K562 (cell line): ENCODE results near the gene SYMPK. TPM values are rescaled to one million over a fixed set of nuclear protein-coding genes. Genes with fewer than 3 reads are reported as not detected.

Experiments used
- BRD4 ChIP-seq: fragments of 200-600 bp; sonication (generic); IDR thresholded peaks from 2 replicates; pipeline ENCODE4 v1.6.1; 2017; ENCODE audit warnings: inconsistent platforms
- ETV5 ChIP-seq: sonication (generic); formaldehyde crosslinking; IDR thresholded peaks from 2 replicates; pipeline ENCODE4 v1.4.0; 2020; ENCODE audit warnings: low read depth, mild to moderate bottlenecking, missing genetic modification reagents
- FOXP4 ChIP-seq: sonication (generic); formaldehyde crosslinking; IDR thresholded peaks from 2 replicates; pipeline ENCODE4 v1.8.0; 2022; ENCODE audit warnings: mild to moderate bottlenecking, missing genetic modification reagents, borderline replicate concordance
- MIER1 ChIP-seq: fragments of 450-650 bp; IDR thresholded peaks from 2 replicates; pipeline ENCODE4 v1.6.1; 2016; ENCODE audit warnings: antibody characterized with exemption, mild to moderate bottlenecking, low read depth
- RNF2 ChIP-seq: sonication (generic); IDR thresholded peaks from 2 replicates; pipeline ENCODE4 v1.6.1; 2016
- SLC30A9 ChIP-seq: fragments of 250-450 bp; sonication (Bioruptor Pico); IDR thresholded peaks from 2 replicates; pipeline ENCODE4 v1.8.0; 2022; ENCODE audit warnings: mild to moderate bottlenecking, moderate library complexity
- SMAD1 ChIP-seq: fragments of 150-350 bp; IDR thresholded peaks from 2 replicates; pipeline ENCODE4 v1.6.1; 2014; ENCODE audit warnings: low read length, low read depth; ENCODE audit not compliant: partially characterized antibody
- SMARCC2 ChIP-seq: fragments of 450-650 bp; IDR thresholded peaks from 2 replicates; pipeline ENCODE4 v1.6.1; 2017; ENCODE audit warnings: antibody characterized with exemption, moderate library complexity, mild to moderate bottlenecking, low read depth
- SPI1 ChIP-seq: IDR thresholded peaks from 2 replicates; pipeline ENCODE4 v1.6.1; 2011; ENCODE audit warnings: low read depth, low read length, control low read depth, borderline replicate concordance
- TARDBP ChIP-seq: fragments of 450-650 bp; IDR thresholded peaks from 2 replicates; pipeline ENCODE4 v1.6.1; 2016
- TCFL5 ChIP-seq: fragments of 250-450 bp; sonication (Bioruptor Pico); conservative IDR thresholded peaks from 2 replicates; pipeline ENCODE4 v1.6.1; 2021; ENCODE audit warnings: mild to moderate bottlenecking, moderate library complexity, matching md5 sums
- ZNF184 ChIP-seq: sonication (generic); formaldehyde crosslinking; IDR thresholded peaks from 2 replicates; pipeline ENCODE4 v1.5.0; 2020; ENCODE audit warnings: missing genetic modification reagents
- ZNF3 ChIP-seq: fragments of 250-450 bp; sonication (Bioruptor Pico); IDR thresholded peaks from 2 replicates; pipeline ENCODE4 v1.5.0; 2021; ENCODE audit warnings: mild to moderate bottlenecking, moderate library complexity
- ZNF384 ChIP-seq: IDR thresholded peaks from 2 replicates; pipeline ENCODE4 v1.6.1; 2012; ENCODE audit warnings: low read depth, low read length, improper control_type of control experiment
- ZNF717 ChIP-seq: fragments of 250-450 bp; sonication (Bioruptor Pico); IDR thresholded peaks from 2 replicates; pipeline ENCODE4 v1.5.0; 2021
- ZNF764 ChIP-seq: fragments of 250-450 bp; sonication (Bioruptor Pico); IDR thresholded peaks from 2 replicates; pipeline ENCODE4 v1.4.0; 2020; ENCODE audit warnings: low read depth, mild to moderate bottlenecking, moderate library complexity
- polyA plus RNA-seq, 8 experiments: library from polyadenylated mRNA; depleted of rRNA in 4 of 8; stranded (reverse) in 5 of 8; unstranded in 3 of 8; fragments of >200 nt; fragmentation: Nextera tagmentation in 2 of 8; fragmentation: Illumina TruSeq in 1 of 8; extraction: Ambion mirVana in 2 of 8; extraction: Trizol in 1 of 8; gene quantifications; 2 replicates each; pipeline versions ENCODE4 v1.2.1 to v1.2.3, GENCODE V29; 2011 to 2014; ENCODE audit warnings: inconsistent platforms in 1 of 8, missing spikeins in 1 of 8
- total RNA-seq, 7 experiments: library from RNA; depleted of rRNA in 6 of 7; stranded (reverse); fragments of >200 nt in 6 of 7; fragmentation: Illumina TruSeq in 2 of 7; extraction: Trizol in 2 of 7; gene quantifications; 2 replicates each; pipeline versions ENCODE4 v1.2.1 to v1.2.3, GENCODE V29; 2011 to 2021; ENCODE audit warnings: low replicate concordance in 1 of 7
- TF ChIP-seq, protein P1 (sequence below), 2 experiments: fragments of 450-650 bp; IDR thresholded peaks; 2 replicates each; pipeline ENCODE4 v1.6.1; 2016; ENCODE audit warnings: mild to moderate bottlenecking in 2 of 2, borderline replicate concordance in 1 of 2, low read depth in 1 of 2, moderate library complexity in 1 of 2
- TF ChIP-seq, protein P2 (sequence below): fragments of 250-450 bp; sonication (Bioruptor Pico); IDR thresholded peaks from 2 replicates; pipeline ENCODE4 v1.8.0; 2021; ENCODE audit warnings: moderate library complexity, mild to moderate bottlenecking, inconsistent platforms

Gene SYMPK
- total and polyA plus RNA-seq, 9 of the 15 experiments (the other 6 are each of a cell fraction or from before 2014, with no cell fraction given) = 0.73 to 95.5 (median 58.4) TPM

DNA sequence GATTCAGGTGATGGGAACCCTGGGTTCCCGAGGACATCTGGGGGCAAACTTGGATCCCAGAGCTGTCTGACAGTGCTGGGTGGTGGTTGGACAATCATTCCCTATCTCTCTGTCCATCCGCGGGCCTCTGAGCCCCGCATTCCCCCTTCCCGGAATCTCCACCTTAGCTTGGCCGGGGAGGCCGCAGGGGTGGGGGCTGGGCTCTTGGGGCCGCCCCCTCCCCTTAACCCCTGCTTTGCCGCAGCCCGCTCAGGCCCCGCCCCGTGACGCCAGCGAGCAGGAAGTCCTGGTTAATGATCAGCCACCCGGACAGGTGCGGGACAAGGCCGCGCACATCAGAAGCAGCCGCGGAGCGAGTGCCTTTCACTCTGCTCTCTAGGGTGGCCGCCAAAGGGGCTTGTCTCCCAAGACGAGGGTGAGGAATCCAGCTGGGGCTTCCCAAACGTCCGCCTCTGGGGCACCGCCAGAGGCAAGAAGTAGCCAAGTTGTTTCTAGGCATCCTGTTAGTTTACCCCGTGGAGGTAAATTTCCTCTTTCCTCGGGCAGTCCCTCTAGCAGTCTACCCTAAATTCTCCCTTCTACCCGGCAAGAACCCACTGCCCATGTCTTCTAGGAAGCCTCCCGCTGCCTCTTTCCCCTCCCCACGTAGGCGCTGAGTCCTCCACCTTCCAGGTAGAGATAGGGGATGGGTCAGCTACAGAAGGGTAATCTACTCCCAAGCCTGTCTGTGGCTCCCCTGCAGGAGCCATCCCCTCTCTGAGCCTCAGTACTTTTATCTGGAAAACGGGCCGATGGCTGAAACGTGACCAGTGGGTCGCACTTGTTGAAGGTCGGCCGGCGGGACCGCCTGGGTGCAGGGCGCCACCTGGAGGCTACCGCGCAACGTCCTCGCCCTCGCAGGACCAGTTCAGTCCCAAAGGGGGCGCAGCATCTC lies 20.0 kb upstream of the SYMPK start (continued):
- TF ChIP-seq, protein P1, sequence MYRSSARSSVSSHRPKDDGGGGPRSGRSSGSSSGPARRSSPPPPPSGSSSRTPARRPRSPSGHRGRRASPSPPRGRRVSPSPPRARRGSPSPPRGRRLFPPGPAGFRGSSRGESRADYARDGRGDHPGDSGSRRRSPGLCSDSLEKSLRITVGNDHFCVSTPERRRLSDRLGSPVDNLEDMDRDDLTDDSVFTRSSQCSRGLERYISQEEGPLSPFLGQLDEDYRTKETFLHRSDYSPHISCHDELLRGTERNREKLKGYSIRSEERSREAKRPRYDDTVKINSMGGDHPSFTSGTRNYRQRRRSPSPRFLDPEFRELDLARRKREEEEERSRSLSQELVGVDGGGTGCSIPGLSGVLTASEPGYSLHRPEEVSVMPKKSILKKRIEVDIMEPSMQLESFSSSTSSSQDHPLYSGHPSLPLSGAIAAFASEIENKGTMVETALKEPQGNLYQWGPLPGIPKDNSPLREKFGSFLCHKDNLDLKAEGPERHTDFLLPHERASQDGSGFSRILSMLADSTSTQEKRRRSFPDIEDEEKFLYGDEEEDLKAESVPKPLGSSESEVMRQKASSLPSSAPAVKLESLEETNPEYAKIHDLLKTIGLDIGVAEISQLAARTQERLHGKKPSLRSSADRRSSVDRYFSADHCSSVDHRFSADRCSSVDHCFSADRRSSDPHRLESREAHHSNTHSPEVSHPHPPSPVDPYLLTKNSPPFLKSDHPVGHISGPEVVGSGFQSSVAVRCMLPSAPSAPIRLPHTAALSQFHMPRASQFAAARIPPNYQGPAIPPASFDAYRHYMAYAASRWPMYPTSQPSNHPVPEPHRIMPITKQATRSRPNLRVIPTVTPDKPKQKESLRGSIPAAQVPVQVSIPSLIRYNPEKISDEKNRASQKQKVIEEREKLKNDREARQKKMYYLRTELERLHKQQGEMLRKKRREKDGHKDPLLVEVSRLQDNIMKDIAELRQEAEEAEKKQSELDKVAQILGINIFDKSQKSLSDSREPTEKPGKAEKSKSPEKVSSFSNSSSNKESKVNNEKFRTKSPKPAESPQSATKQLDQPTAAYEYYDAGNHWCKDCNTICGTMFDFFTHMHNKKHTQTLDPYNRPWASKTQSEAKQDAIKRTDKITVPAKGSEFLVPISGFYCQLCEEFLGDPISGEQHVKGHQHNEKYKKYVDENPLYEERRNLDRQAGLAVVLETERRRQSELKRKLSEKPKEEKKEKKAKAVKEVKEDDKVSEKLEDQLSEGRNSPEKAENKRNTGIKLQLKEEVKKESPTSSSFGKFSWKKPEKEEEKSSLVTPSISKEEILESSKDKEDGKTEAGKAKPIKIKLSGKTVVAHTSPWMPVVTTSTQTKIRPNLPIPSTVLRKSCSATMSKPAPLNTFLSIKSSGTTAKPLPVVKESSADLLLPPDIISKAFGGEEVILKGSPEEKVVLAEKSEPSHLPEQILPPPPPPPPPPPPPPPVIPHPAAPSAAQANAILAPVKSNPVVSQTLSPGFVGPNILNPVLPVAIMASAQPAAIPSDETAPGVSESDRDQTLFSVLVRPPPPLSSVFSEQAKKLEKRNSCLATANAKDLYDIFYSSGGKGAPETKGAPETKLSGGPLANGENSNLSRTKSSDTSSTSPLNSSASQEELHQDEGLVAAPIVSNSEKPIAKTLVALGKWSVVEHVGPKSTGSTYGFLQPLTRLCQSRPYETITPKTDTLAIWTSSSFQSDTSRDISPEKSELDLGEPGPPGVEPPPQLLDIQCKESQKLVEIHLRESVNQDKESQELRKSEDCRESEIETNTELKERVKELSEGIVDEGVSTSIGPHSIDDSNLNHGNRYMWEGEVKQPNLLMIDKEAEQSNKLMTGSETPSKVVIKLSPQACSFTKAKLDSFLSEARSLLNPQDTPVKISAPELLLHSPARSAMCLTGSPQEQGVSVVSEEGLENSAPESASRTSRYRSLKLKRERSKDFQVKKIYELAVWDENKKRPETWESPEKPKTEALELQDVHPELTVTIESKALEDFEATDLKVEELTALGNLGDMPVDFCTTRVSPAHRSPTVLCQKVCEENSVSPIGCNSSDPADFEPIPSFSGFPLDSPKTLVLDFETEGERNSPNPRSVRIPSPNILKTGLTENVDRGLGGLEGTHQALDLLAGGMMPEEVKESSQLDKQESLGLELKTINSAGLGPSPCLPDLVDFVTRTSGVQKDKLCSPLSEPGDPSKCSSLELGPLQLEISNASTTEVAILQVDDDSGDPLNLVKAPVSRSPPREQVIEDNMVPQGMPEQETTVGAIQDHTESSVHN (IDR thresholded peaks at IDR 0.05; ENCODE audit: borderline replicate concordance in 1 of 2, low read depth in 1 of 2) = no peak
- TF ChIP-seq SMAD1 = peak; percentile 33
- 0 out of 2 replicates have a peak, but pooled peaks have one; percentile 25 for TF ChIP-seq SMARCC2
- no peak for TF ChIP-seq ZNF717 (CRISPR knock-in tag)
- no peak; the same call in 1 of the 2 replicates for TF ChIP-seq BRD4
- no peak for TF ChIP-seq SLC30A9 (CRISPR knock-in tag)
- no peak for TF ChIP-seq ZNF3 (CRISPR knock-in tag)
- 0 out of 2 replicates have a peak, but pooled peaks have one; percentile 60 for TF ChIP-seq FOXP4 (CRISPR knock-in tag)
- TF ChIP-seq TARDBP = peak; percentile 77; the same call in 1 of the 2 replicates
- TF ChIP-seq, protein P2, sequence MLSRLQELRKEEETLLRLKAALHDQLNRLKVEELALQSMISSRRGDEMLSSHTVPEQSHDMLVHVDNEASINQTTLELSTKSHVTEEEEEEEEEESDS (CRISPR knock-in tag) = no peak
- TF ChIP-seq ZNF384 = peak; percentile 98
- no peak for TF ChIP-seq ZNF184
- no peak for TF ChIP-seq TCFL5 (CRISPR knock-in tag)
- TF ChIP-seq RNF2 = no peak
- TF ChIP-seq ETV5 (CRISPR knock-in tag) = peak; percentile 59; the same call in 1 of the 2 replicates
- TF ChIP-seq MIER1 = no peak; the same call in 1 of the 2 replicates
- no peak for TF ChIP-seq ZNF764 (CRISPR knock-in tag)
- no peak for TF ChIP-seq SPI1
